Progenitor cell of endocrine pancreas (in vitro differentiated cells): Measurements from ENCODE around the gene C13orf42. TPM values are rescaled to one million over a fixed set of nuclear protein-coding genes. Genes with fewer than 3 reads are reported as not detected.

ENCODE experiments used
- DNase-seq: peaks from one replicate; pipeline ENCODE4 v3.0.0; 2021; ENCODE audit warnings: low spot score; ENCODE audit not compliant: unreplicated experiment
- H3K27ac Mint-ChIP-seq: 2 replicates; pipeline ENCODE4 v1.8.0; 2021; ENCODE audit warnings: mild to moderate bottlenecking, moderate library complexity, mixed read lengths
- H3K27me3 Mint-ChIP-seq: 2 replicates; pipeline ENCODE4 v1.8.0; 2021; ENCODE audit warnings: mixed read lengths
- H3K36me3 Mint-ChIP-seq: 2 replicates; pipeline ENCODE4 v1.8.0; 2022; ENCODE audit warnings: mixed read lengths; ENCODE audit not compliant: insufficient read depth
- H3K4me1 Mint-ChIP-seq: 2 replicates; pipeline ENCODE4 v1.8.0; 2021; ENCODE audit warnings: low read depth, mixed read lengths
- H3K4me3 Mint-ChIP-seq: 2 replicates; pipeline ENCODE4 v1.8.0; 2021; ENCODE audit warnings: low read depth, mild to moderate bottlenecking, moderate library complexity, mixed read lengths
- H3K9me3 Mint-ChIP-seq: 2 replicates; pipeline ENCODE4 v1.8.0; 2021; ENCODE audit warnings: low read depth, mixed read lengths
- total RNA-seq: library from RNA; stranded (reverse); gene quantifications from 2 replicates; pipeline ENCODE4 v1.2.1, GENCODE V29; 2021
- TF ChIP-seq, protein P1 (sequence below): fragments of 200-600 bp; sonication (generic); IDR thresholded peaks from one replicate; pipeline ENCODE4 v1.5.0; 2021; ENCODE audit warnings: antibody characterized with exemption, mild to moderate bottlenecking; ENCODE audit not compliant: unreplicated experiment

Gene C13orf42
- total RNA-seq, 1 donor from 2014 or later = not detected

DNA sequence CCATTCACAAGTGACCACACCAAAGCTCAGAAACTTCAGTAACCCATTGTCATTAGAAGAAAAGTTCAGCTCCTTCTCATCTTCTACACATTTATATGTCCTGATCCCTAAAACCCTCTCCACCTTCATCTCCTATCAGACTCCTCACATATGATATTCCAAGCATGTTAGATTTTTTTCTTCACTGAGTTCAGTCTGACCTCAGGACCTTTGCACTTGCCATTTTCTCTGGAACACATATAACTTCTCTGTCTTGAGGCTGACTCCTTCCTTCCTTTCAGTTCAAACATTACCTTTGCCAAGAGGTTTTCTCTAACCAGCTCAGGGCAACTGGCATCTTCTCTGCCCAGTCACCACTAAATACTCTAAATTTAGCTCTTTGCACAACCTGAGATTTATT is 54.1 kb downstream of the C13orf42 start:
- Mint-ChIP-seq H3K9me3 (peaks cover 4% of the 10 kb centered on the region), H3K27me3 (no peaks in the 10 kb centered on the region), H3K36me3 (no peaks in the 10 kb centered on the region), H3K4me3 (no peak overlapping the region), H3K27ac (no peak overlapping the region), H3K4me1 (no peaks in the 10 kb centered on the region)
- TF ChIP-seq, protein P1, sequence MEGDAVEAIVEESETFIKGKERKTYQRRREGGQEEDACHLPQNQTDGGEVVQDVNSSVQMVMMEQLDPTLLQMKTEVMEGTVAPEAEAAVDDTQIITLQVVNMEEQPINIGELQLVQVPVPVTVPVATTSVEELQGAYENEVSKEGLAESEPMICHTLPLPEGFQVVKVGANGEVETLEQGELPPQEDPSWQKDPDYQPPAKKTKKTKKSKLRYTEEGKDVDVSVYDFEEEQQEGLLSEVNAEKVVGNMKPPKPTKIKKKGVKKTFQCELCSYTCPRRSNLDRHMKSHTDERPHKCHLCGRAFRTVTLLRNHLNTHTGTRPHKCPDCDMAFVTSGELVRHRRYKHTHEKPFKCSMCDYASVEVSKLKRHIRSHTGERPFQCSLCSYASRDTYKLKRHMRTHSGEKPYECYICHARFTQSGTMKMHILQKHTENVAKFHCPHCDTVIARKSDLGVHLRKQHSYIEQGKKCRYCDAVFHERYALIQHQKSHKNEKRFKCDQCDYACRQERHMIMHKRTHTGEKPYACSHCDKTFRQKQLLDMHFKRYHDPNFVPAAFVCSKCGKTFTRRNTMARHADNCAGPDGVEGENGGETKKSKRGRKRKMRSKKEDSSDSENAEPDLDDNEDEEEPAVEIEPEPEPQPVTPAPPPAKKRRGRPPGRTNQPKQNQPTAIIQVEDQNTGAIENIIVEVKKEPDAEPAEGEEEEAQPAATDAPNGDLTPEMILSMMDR = no peak
- no peak for DNase-seq

DNA sequence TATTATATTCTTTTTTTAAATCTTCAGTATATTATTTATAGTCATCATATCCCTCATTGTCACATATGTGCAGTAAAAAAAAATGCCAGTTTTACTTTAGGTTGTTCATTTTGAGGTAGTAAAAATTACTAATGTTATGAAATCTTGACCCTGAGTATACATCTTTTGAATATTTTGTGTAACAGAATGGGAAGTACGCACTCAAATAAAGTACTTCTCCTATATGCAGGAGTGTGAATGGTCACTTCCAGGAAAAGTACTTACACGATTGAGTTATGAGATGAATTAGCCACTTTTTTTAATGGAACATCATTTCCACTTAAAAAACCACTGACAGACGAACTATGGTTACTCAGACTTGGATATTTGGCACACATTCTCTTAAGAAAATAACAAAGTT is 58.5 kb downstream of the C13orf42 start:
- no peak overlapping the region for H3K4me3 Mint-ChIP-seq
- H3K36me3 Mint-ChIP-seq = no peaks in the 10 kb centered on the region
- no peak overlapping the region for H3K27ac Mint-ChIP-seq
- no peaks in the 10 kb centered on the region for H3K4me1 Mint-ChIP-seq
- H3K27me3 Mint-ChIP-seq = peaks cover 7% of the 10 kb centered on the region
- TF ChIP-seq, protein P1 = no peak
- no peak for DNase-seq
- H3K9me3 Mint-ChIP-seq = peaks cover 4% of the 10 kb centered on the region

DNA sequence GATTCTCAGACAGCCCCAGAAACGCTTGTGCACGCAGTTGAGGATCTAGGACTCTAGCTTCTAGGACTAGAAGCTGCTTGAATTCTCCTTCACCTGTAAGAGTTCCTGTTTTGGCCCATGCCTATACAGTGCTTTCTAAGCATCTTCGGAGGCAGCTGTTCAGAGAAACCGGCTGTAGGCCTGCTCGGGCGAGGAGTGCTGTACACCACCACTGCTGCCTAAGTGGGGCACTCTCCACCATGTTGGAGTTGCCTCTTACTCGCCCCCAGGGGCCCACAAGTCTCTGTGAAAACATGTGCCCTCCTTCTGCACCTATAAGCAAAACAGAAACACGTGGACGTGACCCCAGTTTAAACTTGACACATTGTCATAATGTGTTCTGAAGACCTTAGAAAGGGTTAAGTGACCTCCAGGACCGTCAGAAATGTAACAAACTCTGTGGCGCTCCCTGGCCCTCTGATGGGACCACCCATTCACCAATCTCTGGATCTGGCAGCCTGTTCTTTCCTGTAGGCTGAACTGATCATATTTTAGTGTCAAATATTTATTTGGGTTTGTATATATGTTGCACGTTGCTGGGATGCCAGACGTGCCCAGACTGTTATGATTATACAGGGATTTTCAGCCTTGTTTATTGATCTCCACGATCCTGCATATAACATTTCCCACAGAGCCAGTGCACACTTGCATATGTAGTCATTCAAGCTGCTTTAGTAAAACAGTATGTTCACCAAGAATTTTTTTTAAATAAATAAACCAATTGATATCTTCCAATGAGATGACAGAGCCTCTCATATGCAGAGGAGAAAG is 60.8 kb downstream of the C13orf42 start:
- H3K36me3 Mint-ChIP-seq = no peaks in the 10 kb centered on the region
- DNase-seq = no peak
- TF ChIP-seq, protein P1 = no peak
- H3K4me1 Mint-ChIP-seq = no peaks in the 10 kb centered on the region
- no peaks in the 10 kb centered on the region for H3K9me3 Mint-ChIP-seq
- H3K27ac Mint-ChIP-seq = no peak overlapping the region
- H3K27me3 Mint-ChIP-seq = peaks cover 7% of the 10 kb centered on the region
- no peak overlapping the region for H3K4me3 Mint-ChIP-seq

DNA sequence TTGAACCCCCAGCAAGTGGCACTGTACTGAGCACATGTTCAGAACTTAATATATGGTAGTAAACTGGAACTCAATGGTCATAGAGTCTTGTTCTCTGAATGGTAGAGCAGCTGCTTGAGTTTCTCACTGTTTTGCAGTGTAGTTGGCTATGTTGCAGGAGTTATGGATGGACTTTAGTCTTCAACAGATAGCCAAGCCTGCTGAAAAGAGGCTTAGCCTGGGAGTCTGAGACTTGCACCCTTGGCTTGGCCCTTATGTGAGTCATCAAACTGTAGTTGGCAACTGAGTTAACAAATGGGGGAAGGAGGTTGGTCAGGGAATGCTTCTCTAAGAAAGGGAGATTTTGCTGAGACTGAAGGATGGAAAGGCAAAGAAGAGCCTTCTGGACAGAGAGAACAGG is 62.5 kb downstream of the C13orf42 start:
- Mint-ChIP-seq H3K4me1 (no peaks in the 10 kb centered on the region), H3K9me3 (no peaks in the 10 kb centered on the region), H3K36me3 (no peaks in the 10 kb centered on the region), H3K27me3 (peaks cover 7% of the 10 kb centered on the region), H3K27ac (no peak overlapping the region), H3K4me3 (no peak overlapping the region)
- TF ChIP-seq, protein P1 = no peak
- no peak for DNase-seq

DNA sequence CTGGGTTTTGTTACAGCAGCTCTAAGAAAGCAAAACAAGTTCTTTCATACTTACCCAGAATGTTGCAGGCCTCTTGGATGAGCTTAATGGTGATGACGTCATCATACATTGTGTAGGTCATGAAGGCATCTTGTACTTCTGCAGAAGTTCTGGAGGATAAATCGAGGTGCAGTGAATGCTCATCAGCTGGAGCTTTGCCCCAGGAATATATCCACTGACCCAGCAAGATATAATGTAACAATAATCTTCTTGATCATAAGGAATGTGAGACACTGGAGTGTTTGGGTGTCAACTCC is 63.0 kb downstream of the C13orf42 start:
- Mint-ChIP-seq H3K4me3 (no peak overlapping the region), H3K9me3 (no peaks in the 10 kb centered on the region), H3K4me1 (no peaks in the 10 kb centered on the region), H3K27me3 (peaks cover 7% of the 10 kb centered on the region), H3K36me3 (no peaks in the 10 kb centered on the region), H3K27ac (no peak overlapping the region)
- DNase-seq = no peak
- TF ChIP-seq, protein P1 = no peak
